Mucosa of gallbladder (tissue), 1 donor: ENCODE results near the gene LRP1B. TPM values are rescaled to one million over a fixed set of nuclear protein-coding genes. Genes with fewer than 3 reads are reported as not detected.

ENCODE experiments used
- DNase-seq: peaks from one replicate; pipeline ENCODE4 v3.0.0-alpha.2; 2020; ENCODE audit warnings: low spot score
- total RNA-seq: library from RNA; stranded (reverse); gene quantifications from one replicate; pipeline ENCODE4 v1.2.1, GENCODE V29; 2021
- donor health status: DM: no; HTN: no; CAD: no.

The LRP1B gene
- total RNA-seq, 1 donor from 2014 or later, result 0.26 TPM

- no peak for DNase-seq
Measured at GRCh38 chr2:141957321-141957720, 173.5 kb downstream of the LRP1B start.

GRCh38 chr2:141947396-141948114 is 183.3 kb downstream of the LRP1B start:
- no peak for DNase-seq

GRCh38 chr2:141946016-141946415 is 184.8 kb downstream of the LRP1B start:
- DNase-seq, result no peak

- no peak for DNase-seq
Measured at GRCh38 chr2:141943918-141944317, 186.9 kb downstream of the LRP1B start.

- DNase-seq, result no peak
Measured at GRCh38 chr2:141942006-141942789, 188.6 kb downstream of the LRP1B start.

GRCh38 chr2:141941210-141941714 is 189.6 kb downstream of the LRP1B start:
- no peak for DNase-seq

- no peak for DNase-seq
Measured at GRCh38 chr2:141940709-141941108, 190.1 kb downstream of the LRP1B start.

GRCh38 chr2:141933226-141933625 is 197.6 kb downstream of the LRP1B start:
- no peak for DNase-seq

GRCh38 chr2:141932261-141932660 is 198.6 kb downstream of the LRP1B start:
- DNase-seq, result no peak

- no peak for DNase-seq
Measured at GRCh38 chr2:141931797-141932196, 199.0 kb downstream of the LRP1B start.

GRCh38 chr2:141930803-141931202 is 200.0 kb downstream of the LRP1B start:
- DNase-seq, result no peak

GRCh38 chr2:141929331-141930252 is 201.2 kb downstream of the LRP1B start:
- no peak for DNase-seq

- no peak for DNase-seq
Measured at GRCh38 chr2:141928476-141928875, 202.3 kb downstream of the LRP1B start.

- no peak for DNase-seq
Measured at GRCh38 chr2:141927536-141927935, 203.3 kb downstream of the LRP1B start.

- DNase-seq, result no peak
Measured at GRCh38 chr2:141925511-141925910, 205.3 kb downstream of the LRP1B start.

- DNase-seq, result no peak
Measured at GRCh38 chr2:141923657-141924056, 207.2 kb downstream of the LRP1B start.

- no peak for DNase-seq
Measured at GRCh38 chr2:141911485-141912066, 219.2 kb downstream of the LRP1B start.

GRCh38 chr2:141906678-141907077 is 224.1 kb downstream of the LRP1B start:
- DNase-seq, result no peak

- no peak for DNase-seq
Measured at GRCh38 chr2:141900826-141901225, 230.0 kb downstream of the LRP1B start.

- DNase-seq, result no peak
Measured at GRCh38 chr2:141899740-141900139, 231.1 kb downstream of the LRP1B start.

GRCh38 chr2:141889788-141890187 is 241.0 kb downstream of the LRP1B start:
- no peak for DNase-seq
